K562 (cell line): ENCODE measurements around the gene NDUFC2. TPM values are rescaled to one million over a fixed set of nuclear protein-coding genes. Genes with fewer than 3 reads are reported as not detected.

Source experiments
- CBFB ChIP-seq: sonication (generic); formaldehyde crosslinking; IDR thresholded peaks from 2 replicates; pipeline ENCODE4 v1.4.0; 2020; ENCODE audit warnings: mild to moderate bottlenecking, missing genetic modification reagents
- EP300 ChIP-seq: IDR thresholded peaks from 2 replicates; pipeline ENCODE4 v1.6.1; 2012; ENCODE audit warnings: low read length, improper control_type of control experiment
- FOXK2 ChIP-seq, 2 experiments: fragments of 450-650 bp; IDR thresholded peaks in 1 of 2; conservative IDR thresholded peaks in 1 of 2; 2 replicates each; pipeline ENCODE4 v1.6.1; 2016; ENCODE audit warnings: low read depth in 2 of 2, mild to moderate bottlenecking in 1 of 2
- HMG20B ChIP-seq: fragments of 250-450 bp; sonication (Bioruptor Pico); IDR thresholded peaks from 2 replicates; pipeline ENCODE4 v1.5.0; 2021; ENCODE audit warnings: mild to moderate bottlenecking
- L3MBTL2 ChIP-seq: fragments of 450-650 bp; IDR thresholded peaks from 2 replicates; pipeline ENCODE4 v1.6.1; 2016; ENCODE audit warnings: mild to moderate bottlenecking, moderate library complexity
- MAFK ChIP-seq: IDR thresholded peaks from 2 replicates; pipeline ENCODE4 v1.6.1; 2011; ENCODE audit warnings: low read length, improper control_type of control experiment
- MAX ChIP-seq: sonication (generic); formaldehyde crosslinking; IDR thresholded peaks from 2 replicates; pipeline ENCODE4 v1.9.0; 2022; ENCODE audit warnings: mild to moderate bottlenecking, missing genetic modification reagents
- MECOM ChIP-seq: fragments of 250-450 bp; sonication (Bioruptor Pico); IDR thresholded peaks from 2 replicates; pipeline ENCODE4 v1.8.0; 2022; ENCODE audit warnings: inconsistent platforms
- MTA3 ChIP-seq: fragments of 450-650 bp; formaldehyde crosslinking; IDR thresholded peaks from 2 replicates; pipeline ENCODE4 v1.6.1; 2017; ENCODE audit warnings: mild to moderate bottlenecking, borderline replicate concordance
- NFE2 ChIP-seq: IDR thresholded peaks from 2 replicates; pipeline ENCODE4 v1.6.1; 2014; ENCODE audit warnings: antibody characterized with exemption, low read depth
- NR3C1 ChIP-seq: sonication (generic); formaldehyde crosslinking; IDR thresholded peaks from 2 replicates; pipeline ENCODE4 v1.8.1; 2022; ENCODE audit warnings: missing genetic modification reagents
- PCBP1 ChIP-seq: fragments of 200-400 bp; formaldehyde crosslinking; IDR thresholded peaks from 2 replicates; pipeline ENCODE4 v1.6.1; 2018; ENCODE audit warnings: mild to moderate bottlenecking, low read depth, low read length; ENCODE audit not compliant: poor library complexity, severe bottlenecking
- PHF20 ChIP-seq: fragments of 450-650 bp; IDR thresholded peaks from 2 replicates; pipeline ENCODE4 v1.6.1; 2018; ENCODE audit not compliant: partially characterized antibody
- SREBF2 ChIP-seq: sonication (generic); formaldehyde crosslinking; IDR thresholded peaks from 2 replicates; pipeline ENCODE4 v1.4.0; 2020; ENCODE audit warnings: mild to moderate bottlenecking, missing genetic modification reagents
- SRSF1 ChIP-seq: fragments of 200-400 bp; formaldehyde crosslinking; IDR thresholded peaks from 2 replicates; pipeline ENCODE4 v1.6.1; 2017; ENCODE audit warnings: mild to moderate bottlenecking, low read depth, low read length, moderate library complexity
- TCF7L2 ChIP-seq: fragments of 150-350 bp; IDR thresholded peaks from 2 replicates; pipeline ENCODE4 v1.6.1; 2016; ENCODE audit warnings: low read depth, mild to moderate bottlenecking, low read length, moderate library complexity
- ZFP30 ChIP-seq: fragments of 250-450 bp; sonication (Bioruptor Pico); IDR thresholded peaks from 2 replicates; pipeline ENCODE4 v1.8.0; 2022; ENCODE audit warnings: moderate library complexity, mild to moderate bottlenecking, inconsistent platforms, borderline replicate concordance
- ZFX ChIP-seq: sonication (generic); formaldehyde crosslinking; IDR thresholded peaks from 2 replicates; pipeline ENCODE4 v1.8.0; 2022; ENCODE audit warnings: mild to moderate bottlenecking, missing genetic modification reagents, moderate library complexity
- ZNF512 ChIP-seq: IDR thresholded peaks from 2 replicates; pipeline ENCODE4 v1.6.1; 2016; ENCODE audit warnings: missing genetic modification characterization, missing compliant biosample characterization
- ZNF583 ChIP-seq: fragments of 250-450 bp; sonication (Bioruptor Pico); IDR thresholded peaks from 2 replicates; pipeline ENCODE4 v1.4.0; 2020
- ZNF695 ChIP-seq: fragments of 450-650 bp; formaldehyde crosslinking; IDR thresholded peaks from 2 replicates; pipeline ENCODE4 v1.4.0; 2020; ENCODE audit warnings: mild to moderate bottlenecking, moderate library complexity
- ZNF740 ChIP-seq, 3 experiments: fragments of 200-800 bp in 1 of 3; sonication (Bioruptor generic) in 1 of 3; sonication (generic) in 1 of 3; formaldehyde crosslinking in 1 of 3; IDR thresholded peaks; 2 replicates each; pipeline versions ENCODE4 v1.6.1 to v1.8.0; 2016 to 2022; ENCODE audit warnings: mild to moderate bottlenecking in 2 of 3, missing compliant biosample characterization in 2 of 3, missing genetic modification characterization in 2 of 3, missing genetic modification reagents in 1 of 3
- polyA plus RNA-seq, 8 experiments: library from polyadenylated mRNA; depleted of rRNA in 4 of 8; stranded (reverse) in 5 of 8; unstranded in 3 of 8; fragments of >200 nt; fragmentation: Nextera tagmentation in 2 of 8; fragmentation: Illumina TruSeq in 1 of 8; extraction: Ambion mirVana in 2 of 8; extraction: Trizol in 1 of 8; gene quantifications; 2 replicates each; pipeline versions ENCODE4 v1.2.1 to v1.2.3, GENCODE V29; 2011 to 2014; ENCODE audit warnings: inconsistent platforms in 1 of 8, missing spikeins in 1 of 8
- total RNA-seq, 7 experiments: library from RNA; depleted of rRNA in 6 of 7; stranded (reverse); fragments of >200 nt in 6 of 7; fragmentation: Illumina TruSeq in 2 of 7; extraction: Trizol in 2 of 7; gene quantifications; 2 replicates each; pipeline versions ENCODE4 v1.2.1 to v1.2.3, GENCODE V29; 2011 to 2021; ENCODE audit warnings: low replicate concordance in 1 of 7
- TF ChIP-seq, protein P1 (sequence below): fragments of 450-650 bp; IDR thresholded peaks from 2 replicates; pipeline ENCODE4 v1.7.1; 2018; ENCODE audit warnings: mild to moderate bottlenecking, low read depth; ENCODE audit not compliant: partially characterized antibody

Gene NDUFC2
- total and polyA plus RNA-seq, 9 of the 15 experiments (the other 6 are each of a cell fraction or from before 2014, with no cell fraction given) = 168 to 1,119 (median 442) TPM

- TF ChIP-seq ZNF512 (tag) = no peak
- no peak for TF ChIP-seq NR3C1 (CRISPR knock-in tag)
- TF ChIP-seq FOXK2 (conservative IDR thresholded peaks at IDR 0.05 in 1 of 2, IDR thresholded peaks at IDR 0.05 in 1 of 2; ENCODE audit: low read depth in 2 of 2) = peak; percentile 90 to 92
- TF ChIP-seq ZFP30 (CRISPR knock-in tag) = no peak
- no peak for TF ChIP-seq ZNF740 (CRISPR knock-in tag; IDR thresholded peaks at IDR 0.05)
- TF ChIP-seq ZNF740 (tag; IDR thresholded peaks at IDR 0.05) = no peak
- no peak for TF ChIP-seq SREBF2 (CRISPR knock-in tag)
- no peak for TF ChIP-seq ZNF695 (CRISPR knock-in tag)
- no peak for TF ChIP-seq NFE2
- TF ChIP-seq SRSF1 = no peak
- peak; percentile 60 for TF ChIP-seq MAFK
- peak; percentile 51 for TF ChIP-seq PCBP1
- TF ChIP-seq L3MBTL2 = peak; percentile 82
- peak; percentile 82 for TF ChIP-seq MTA3
- TF ChIP-seq, protein P1, sequence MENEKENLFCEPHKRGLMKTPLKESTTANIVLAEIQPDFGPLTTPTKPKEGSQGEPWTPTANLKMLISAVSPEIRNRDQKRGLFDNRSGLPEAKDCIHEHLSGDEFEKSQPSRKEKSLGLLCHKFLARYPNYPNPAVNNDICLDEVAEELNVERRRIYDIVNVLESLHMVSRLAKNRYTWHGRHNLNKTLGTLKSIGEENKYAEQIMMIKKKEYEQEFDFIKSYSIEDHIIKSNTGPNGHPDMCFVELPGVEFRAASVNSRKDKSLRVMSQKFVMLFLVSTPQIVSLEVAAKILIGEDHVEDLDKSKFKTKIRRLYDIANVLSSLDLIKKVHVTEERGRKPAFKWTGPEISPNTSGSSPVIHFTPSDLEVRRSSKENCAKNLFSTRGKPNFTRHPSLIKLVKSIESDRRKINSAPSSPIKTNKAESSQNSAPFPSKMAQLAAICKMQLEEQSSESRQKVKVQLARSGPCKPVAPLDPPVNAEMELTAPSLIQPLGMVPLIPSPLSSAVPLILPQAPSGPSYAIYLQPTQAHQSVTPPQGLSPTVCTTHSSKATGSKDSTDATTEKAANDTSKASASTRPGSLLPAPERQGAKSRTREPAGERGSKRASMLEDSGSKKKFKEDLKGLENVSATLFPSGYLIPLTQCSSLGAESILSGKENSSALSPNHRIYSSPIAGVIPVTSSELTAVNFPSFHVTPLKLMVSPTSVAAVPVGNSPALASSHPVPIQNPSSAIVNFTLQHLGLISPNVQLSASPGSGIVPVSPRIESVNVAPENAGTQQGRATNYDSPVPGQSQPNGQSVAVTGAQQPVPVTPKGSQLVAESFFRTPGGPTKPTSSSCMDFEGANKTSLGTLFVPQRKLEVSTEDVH = peak; percentile 49
- TF ChIP-seq CBFB (CRISPR knock-in tag) = no peak; the same call in 1 of the 2 replicates
- no peak for TF ChIP-seq TCF7L2
- peak; percentile 86 for TF ChIP-seq PHF20
- TF ChIP-seq ZNF583 (CRISPR knock-in tag) = 0 out of 2 replicates have a peak, but pooled peaks have one; percentile 48
- peak; percentile 51 for TF ChIP-seq MAX (CRISPR knock-in tag)
- peak; percentile 97 for TF ChIP-seq ZFX
- TF ChIP-seq HMG20B (CRISPR knock-in tag) = no peak
- TF ChIP-seq MECOM = no peak
- peak; percentile 74 for TF ChIP-seq EP300
Measured at GRCh38 chr11:78079232-78080083, at the start of gene NDUFC2 (continued).
